GM12878 (cell line): ENCODE results near the gene APBB1IP. TPM values are rescaled to one million over a fixed set of nuclear protein-coding genes. Genes with fewer than 3 reads are reported as not detected.

Experiments
- ATAC-seq: fragments of 200-7000 bp; cut with Tn5 transposase; 3 replicates; pipeline ENCODE4 v1.9.1; 2020; ENCODE audit warnings: mild to moderate bottlenecking, moderate library complexity
- BruUV-seq: library from RNA; stranded (reverse); fragments of 400-500 nt; replicated peaks from 2 replicates; lab custom pipeline; 2021; lab: Mats Ljungman, UMichigan
- CTCF ChIA-PET: fragments of 300-600 bp; sonication (Branson Sonifier 250); formaldehyde crosslinking; extraction: SDS; loops from one replicate; lab custom pipeline; 2021; ENCODE audit warnings: inconsistent platforms; lab: Yijun Ruan, JAX
- POLR2A ChIA-PET: fragments of 350-600 bp; formaldehyde crosslinking; extraction: SDS; loops from one replicate; lab custom pipeline; 2021; ENCODE audit warnings: inconsistent platforms; lab: Charles Lee
- RAD21 ChIA-PET: fragments of 300-600 bp; sonication (Branson Sonifier 250); formaldehyde crosslinking; loops from one replicate; lab custom pipeline; 2023; ENCODE audit warnings: antibody characterized with exemption; ENCODE audit not compliant: unreplicated experiment; lab: Charles Lee
- SMC1A ChIA-PET: fragments of 300-600 bp; sonication (Branson Sonifier 250); formaldehyde crosslinking; loops from one replicate; lab custom pipeline; 2023; ENCODE audit not compliant: unreplicated experiment, uncharacterized antibody; lab: Charles Lee
- DNase-seq: peaks from one replicate; pipeline ENCODE4 v3.0.0-alpha.2; 2011; ENCODE audit warnings: low read depth, low spot score
- FAIRE-seq: peaks from 3 replicates; lab custom pipeline; 2011; peaks lifted over from hg19 to GRCh38; lab: Jason Lieb, UNC
- H2AFZ ChIP-seq: 2 replicates; pipeline ENCODE4 v1.6.0; 2011; ENCODE audit warnings: low read depth, low read length, control low read depth; ENCODE audit not compliant: control insufficient read depth
- H3K27ac ChIP-seq: 2 replicates; pipeline ENCODE4 v1.5.1; 2011; ENCODE audit warnings: control low read depth; ENCODE audit not compliant: control insufficient read depth, insufficient read depth
- H3K27me3 ChIP-seq, 2 experiments: replicated peaks in 1 of 2; 2 replicates each; pipeline versions ENCODE4 v1.6.0 to v1.6.1; 2011; ENCODE audit warnings: low read length in 1 of 2; ENCODE audit not compliant: control insufficient read depth in 2 of 2, insufficient read depth in 2 of 2
- H3K36me3 ChIP-seq, 2 experiments: 2 replicates each; pipeline ENCODE4 v1.5.1; 2011; ENCODE audit warnings: low read length in 1 of 2; ENCODE audit not compliant: control insufficient read depth in 2 of 2, insufficient read depth in 2 of 2
- H3K4me1 ChIP-seq: 2 replicates; pipeline ENCODE4 v1.6.1; 2011; ENCODE audit warnings: mild to moderate bottlenecking, low read length, moderate library complexity, mixed read lengths; ENCODE audit not compliant: control insufficient read depth, insufficient read depth
- H3K4me2 ChIP-seq: 2 replicates; pipeline ENCODE4 v1.6.0; 2011; ENCODE audit warnings: control low read depth; ENCODE audit not compliant: control insufficient read depth, insufficient read depth
- H3K4me3 ChIP-seq: fragments of 200-600 bp; sonication (generic); 2 replicates; pipeline ENCODE4 v1.5.1; 2016
- H3K79me2 ChIP-seq: 2 replicates; pipeline ENCODE4 v1.6.0; 2011; ENCODE audit warnings: low read length; ENCODE audit not compliant: control insufficient read depth, insufficient read depth
- H3K9ac ChIP-seq: 2 replicates; pipeline ENCODE4 v1.8.0; 2011; ENCODE audit warnings: low read length, control low read depth, mixed read lengths; ENCODE audit not compliant: control insufficient read depth, insufficient read depth
- H3K9me3 ChIP-seq: replicated peaks from 3 replicates; pipeline ENCODE4 v1.5.1; 2011; ENCODE audit warnings: mild to moderate bottlenecking, low read length; ENCODE audit not compliant: control insufficient read depth, insufficient read depth
- H4K20me1 ChIP-seq: 2 replicates; pipeline ENCODE4 v1.6.0; 2011; ENCODE audit not compliant: control insufficient read depth, insufficient read depth
- ATF3 ChIP-seq: IDR thresholded peaks from 2 replicates; pipeline ENCODE4 v1.6.1; 2011; ENCODE audit warnings: low read depth, mild to moderate bottlenecking, low read length, moderate library complexity, borderline replicate concordance; ENCODE audit errors: extremely low read depth
- GABPA ChIP-seq: IDR thresholded peaks from 2 replicates; pipeline ENCODE4 v1.6.1; 2014; ENCODE audit warnings: antibody characterized with exemption, low read depth, mild to moderate bottlenecking, inconsistent platforms
- HDAC2 ChIP-seq: fragments of 200-600 bp; sonication (generic); IDR thresholded peaks from 2 replicates; pipeline ENCODE4 v1.6.1; 2017
- MXI1 ChIP-seq: fragments of 150-350 bp; IDR thresholded peaks from 2 replicates; pipeline ENCODE4 v1.6.1; 2011; ENCODE audit warnings: low read depth, mild to moderate bottlenecking, inconsistent platforms, low read length, improper control_type of control experiment
- NFYA ChIP-seq: IDR thresholded peaks from 2 replicates; pipeline ENCODE4 v1.6.1; 2011; ENCODE audit warnings: low read depth, mild to moderate bottlenecking, low read length, improper control_type of control experiment, borderline replicate concordance
- ZNF384 ChIP-seq: IDR thresholded peaks from 2 replicates; pipeline ENCODE4 v1.6.1; 2012; ENCODE audit warnings: low read depth, mild to moderate bottlenecking, low read length, improper control_type of control experiment, borderline replicate concordance
- WGBS: methylation state at CpG from one replicate; pipeline ENCODE4 v1.1.6; 2016; ENCODE audit warnings: low lambda C conversion rate; ENCODE audit not compliant: insufficient replicate concordance, insufficient coverage; ENCODE audit errors: missing lambda C conversion rate; 5-methylcytosine and 5-hydroxymethylcytosine counted together
- in situ Hi-C: fragments of 300-500 bp; cut with MboI; formaldehyde crosslinking; loops from 9 replicates; pipeline ENCODE4 v1.14.3; 2018; ENCODE audit warnings: mixed read lengths
- intact Hi-C: fragments of 100-400 bp; cut with micrococcal nuclease; formaldehyde crosslinking; loops from one replicate; pipeline ENCODE4 v1.14.2; 2022; ENCODE audit not compliant: unreplicated experiment
- polyA plus RNA-seq, 11 experiments: library from polyadenylated mRNA; depleted of rRNA in 4 of 11; unstranded in 6 of 11; stranded (reverse) in 5 of 11; fragments of >200 nt; fragmentation: Nextera tagmentation in 4 of 11; fragmentation: Illumina TruSeq in 1 of 11; extraction: Ambion mirVana in 4 of 11; extraction: Trizol in 1 of 11; gene quantifications; 1 replicate in 1 of 11; 2 replicates in 10 of 11; pipeline versions ENCODE4 v1.2.1 to v1.2.3, GENCODE V29; 2011 to 2016; ENCODE audit warnings: inconsistent platforms in 2 of 11, missing spikeins in 2 of 11, low read depth in 1 of 11
- total RNA-seq, 4 experiments: library from RNA; depleted of rRNA in 3 of 4; stranded (reverse); fragments of >200 nt in 3 of 4; fragmentation: Illumina TruSeq in 1 of 4; extraction: Trizol in 1 of 4; gene quantifications; 2 replicates each; pipeline versions ENCODE4 v1.2.1 to v1.2.3, GENCODE V29; 2013 to 2021
- TF ChIP-seq, protein P1 (sequence below): fragments of 450-650 bp; IDR thresholded peaks from 2 replicates; pipeline ENCODE4 v1.6.1; 2017; ENCODE audit warnings: mild to moderate bottlenecking, low read depth, inconsistent platforms; ENCODE audit not compliant: poor library complexity, severe bottlenecking
- TF ChIP-seq, protein P2 (sequence below): IDR thresholded peaks from 2 replicates; pipeline ENCODE4 v1.6.1; 2012; ENCODE audit warnings: improper control_type of control experiment, low read depth, low read length; ENCODE audit not compliant: insufficient replicate concordance
- TF ChIP-seq, protein P3 (sequence below), 3 experiments: IDR thresholded peaks in 2 of 3; conservative IDR thresholded peaks in 1 of 3; 2 replicates each; pipeline ENCODE4 v1.5.1; 2011; ENCODE audit warnings: low read depth in 3 of 3, low read length in 3 of 3, mild to moderate bottlenecking in 3 of 3, control low read depth in 2 of 3, moderate library complexity in 2 of 3, inconsistent platforms in 1 of 3, mixed read lengths in 1 of 3; ENCODE audit not compliant: control insufficient read depth in 2 of 3, insufficient read depth in 1 of 3; ENCODE audit errors: extremely low read depth in 1 of 3

APBB1IP gene
- total and polyA plus RNA-seq, 10 of the 15 experiments (the other 5 are each of a cell fraction or from before 2014, with no cell fraction given), result 7.3 to 67.4 (median 19.9) TPM

DNA sequence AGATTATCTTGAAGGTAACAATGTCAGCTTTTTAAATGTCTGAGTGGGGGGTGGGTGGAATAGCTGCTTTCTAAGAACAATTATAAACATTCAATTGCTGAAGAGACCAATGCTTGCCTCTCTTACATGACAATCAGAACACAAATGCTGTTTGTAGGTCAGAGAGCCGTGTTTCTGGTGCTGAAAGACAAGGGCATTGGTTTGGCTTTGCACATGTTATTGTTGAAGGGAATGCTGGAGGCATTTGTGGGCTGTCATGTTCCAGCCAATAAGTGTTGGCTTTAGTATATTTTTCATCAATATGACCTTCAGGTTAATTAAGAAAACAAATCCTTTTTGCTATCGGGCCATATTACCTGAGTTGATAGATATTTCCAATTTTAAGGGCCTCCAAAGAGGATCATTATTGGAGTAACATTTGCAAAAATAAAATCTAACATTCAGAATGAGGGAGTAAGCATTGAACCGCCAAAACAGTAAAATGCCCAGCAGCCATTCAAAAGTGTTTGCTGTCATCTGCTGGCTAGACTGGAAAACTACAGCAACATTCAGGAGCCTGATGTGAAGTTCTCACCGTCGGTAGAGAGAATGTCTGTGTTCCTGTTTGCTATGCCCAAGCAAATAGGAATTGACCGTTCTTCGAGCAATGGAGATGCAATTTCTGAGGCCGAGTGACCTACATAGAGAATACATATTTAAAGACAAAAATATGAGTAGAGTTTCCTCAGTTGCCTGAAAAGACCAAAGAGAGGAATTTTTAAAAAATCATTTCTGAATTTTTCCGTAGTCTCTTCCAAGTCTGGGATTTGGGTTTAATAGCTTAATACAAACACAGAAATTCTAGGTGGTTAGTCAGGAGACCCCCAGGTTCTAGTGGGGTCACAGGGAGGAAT is 118.9 kb downstream of the APBB1IP start (continued):
- TF ChIP-seq, protein P1, sequence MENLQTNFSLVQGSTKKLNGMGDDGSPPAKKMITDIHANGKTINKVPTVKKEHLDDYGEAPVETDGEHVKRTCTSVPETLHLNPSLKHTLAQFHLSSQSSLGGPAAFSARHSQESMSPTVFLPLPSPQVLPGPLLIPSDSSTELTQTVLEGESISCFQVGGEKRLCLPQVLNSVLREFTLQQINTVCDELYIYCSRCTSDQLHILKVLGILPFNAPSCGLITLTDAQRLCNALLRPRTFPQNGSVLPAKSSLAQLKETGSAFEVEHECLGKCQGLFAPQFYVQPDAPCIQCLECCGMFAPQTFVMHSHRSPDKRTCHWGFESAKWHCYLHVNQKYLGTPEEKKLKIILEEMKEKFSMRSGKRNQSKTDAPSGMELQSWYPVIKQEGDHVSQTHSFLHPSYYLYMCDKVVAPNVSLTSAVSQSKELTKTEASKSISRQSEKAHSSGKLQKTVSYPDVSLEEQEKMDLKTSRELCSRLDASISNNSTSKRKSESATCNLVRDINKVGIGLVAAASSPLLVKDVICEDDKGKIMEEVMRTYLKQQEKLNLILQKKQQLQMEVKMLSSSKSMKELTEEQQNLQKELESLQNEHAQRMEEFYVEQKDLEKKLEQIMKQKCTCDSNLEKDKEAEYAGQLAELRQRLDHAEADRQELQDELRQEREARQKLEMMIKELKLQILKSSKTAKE, result peak; percentile 32
- 0 out of 2 replicates have a peak, but pooled peaks have one; percentile 3 for TF ChIP-seq ATF3

DNA sequence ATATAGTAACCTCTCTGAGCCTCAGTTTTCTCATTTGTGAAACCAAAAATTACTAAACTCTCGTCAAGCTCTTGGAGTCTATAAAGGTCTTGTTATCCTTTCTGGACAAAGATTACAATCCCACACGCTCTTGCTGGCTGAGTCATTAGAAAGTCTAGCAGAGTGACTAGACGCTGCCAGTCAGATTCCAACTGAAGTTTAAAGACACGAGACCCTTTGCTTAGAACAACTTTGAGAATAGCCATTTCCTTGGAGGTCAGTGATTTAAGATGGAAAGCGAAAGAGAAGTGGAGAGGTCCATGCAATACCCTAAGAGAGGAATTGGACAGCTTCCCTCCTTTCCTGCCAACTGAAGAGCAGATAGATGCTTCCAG is 119.5 kb downstream of the APBB1IP start:
- in situ Hi-C loops, result loop anchor here (5.0 to 10.0 kb wide), 2 partner anchors 220 to 683 kb away; no protein-coding TSS in a partner anchor
- H3K27me3 ChIP-seq, result no peaks in the 10 kb centered on the region
- no peak overlapping the region for H3K4me2 ChIP-seq
- H3K4me1 ChIP-seq, result no peaks in the 10 kb centered on the region
- 97% methylated on average over 5 of the region's 5 CpGs for WGBS
- CTCF ChIA-PET, result interaction anchor here (0.7 to 5.2 kb wide), 8 partner anchors 9 to 324 kb away, joined by 3 to 77 read pairs (median 4); no protein-coding TSS in a partner anchor
- no peak overlapping the region for H3K9ac ChIP-seq
- intact Hi-C loops, result loop anchor here (1.0 to 5.0 kb wide), 3 partner anchors 70 to 683 kb away; no protein-coding TSS in a partner anchor
- no peak overlapping the region for H3K27ac ChIP-seq
- RAD21 ChIA-PET, result interaction anchor here (1.0 to 6.4 kb wide), 3 partner anchors 149 to 682 kb away, joined by 3 to 45 read pairs (median 11); no protein-coding TSS in a partner anchor
- no peaks in the 10 kb centered on the region for H3K9me3 ChIP-seq
- no TSS peak for BruUV-seq
- POLR2A ChIA-PET, result no interaction called here
- H3K4me3 ChIP-seq, result no peak overlapping the region
- H3K36me3 ChIP-seq, result peaks cover 4 to 28% of the 10 kb centered on the region in 2 experiments
- no peaks in the 10 kb centered on the region for H4K20me1 ChIP-seq
- H2AFZ ChIP-seq, result no peak overlapping the region
- no peak for ATAC-seq
- no peaks in the 10 kb centered on the region for H3K79me2 ChIP-seq
- DNase-seq, result no peak
- no peak for FAIRE-seq
- SMC1A ChIA-PET, result interaction anchor here (1.0 to 3.3 kb wide), 4 partner anchors 9 to 223 kb away, joined by 3 to 37 read pairs (median 4); no protein-coding TSS in a partner anchor
- TF ChIP-seq, protein P2, sequence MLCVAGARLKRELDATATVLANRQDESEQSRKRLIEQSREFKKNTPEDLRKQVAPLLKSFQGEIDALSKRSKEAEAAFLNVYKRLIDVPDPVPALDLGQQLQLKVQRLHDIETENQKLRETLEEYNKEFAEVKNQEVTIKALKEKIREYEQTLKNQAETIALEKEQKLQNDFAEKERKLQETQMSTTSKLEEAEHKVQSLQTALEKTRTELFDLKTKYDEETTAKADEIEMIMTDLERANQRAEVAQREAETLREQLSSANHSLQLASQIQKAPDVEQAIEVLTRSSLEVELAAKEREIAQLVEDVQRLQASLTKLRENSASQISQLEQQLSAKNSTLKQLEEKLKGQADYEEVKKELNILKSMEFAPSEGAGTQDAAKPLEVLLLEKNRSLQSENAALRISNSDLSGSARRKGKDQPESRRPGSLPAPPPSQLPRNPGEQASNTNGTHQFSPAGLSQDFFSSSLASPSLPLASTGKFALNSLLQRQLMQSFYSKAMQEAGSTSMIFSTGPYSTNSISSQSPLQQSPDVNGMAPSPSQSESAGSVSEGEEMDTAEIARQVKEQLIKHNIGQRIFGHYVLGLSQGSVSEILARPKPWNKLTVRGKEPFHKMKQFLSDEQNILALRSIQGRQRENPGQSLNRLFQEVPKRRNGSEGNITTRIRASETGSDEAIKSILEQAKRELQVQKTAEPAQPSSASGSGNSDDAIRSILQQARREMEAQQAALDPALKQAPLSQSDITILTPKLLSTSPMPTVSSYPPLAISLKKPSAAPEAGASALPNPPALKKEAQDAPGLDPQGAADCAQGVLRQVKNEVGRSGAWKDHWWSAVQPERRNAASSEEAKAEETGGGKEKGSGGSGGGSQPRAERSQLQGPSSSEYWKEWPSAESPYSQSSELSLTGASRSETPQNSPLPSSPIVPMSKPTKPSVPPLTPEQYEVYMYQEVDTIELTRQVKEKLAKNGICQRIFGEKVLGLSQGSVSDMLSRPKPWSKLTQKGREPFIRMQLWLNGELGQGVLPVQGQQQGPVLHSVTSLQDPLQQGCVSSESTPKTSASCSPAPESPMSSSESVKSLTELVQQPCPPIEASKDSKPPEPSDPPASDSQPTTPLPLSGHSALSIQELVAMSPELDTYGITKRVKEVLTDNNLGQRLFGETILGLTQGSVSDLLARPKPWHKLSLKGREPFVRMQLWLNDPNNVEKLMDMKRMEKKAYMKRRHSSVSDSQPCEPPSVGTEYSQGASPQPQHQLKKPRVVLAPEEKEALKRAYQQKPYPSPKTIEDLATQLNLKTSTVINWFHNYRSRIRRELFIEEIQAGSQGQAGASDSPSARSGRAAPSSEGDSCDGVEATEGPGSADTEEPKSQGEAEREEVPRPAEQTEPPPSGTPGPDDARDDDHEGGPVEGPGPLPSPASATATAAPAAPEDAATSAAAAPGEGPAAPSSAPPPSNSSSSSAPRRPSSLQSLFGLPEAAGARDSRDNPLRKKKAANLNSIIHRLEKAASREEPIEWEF, result no peak
- no peak for TF ChIP-seq HDAC2
- TF ChIP-seq MXI1, result no peak
- TF ChIP-seq, protein P3, sequence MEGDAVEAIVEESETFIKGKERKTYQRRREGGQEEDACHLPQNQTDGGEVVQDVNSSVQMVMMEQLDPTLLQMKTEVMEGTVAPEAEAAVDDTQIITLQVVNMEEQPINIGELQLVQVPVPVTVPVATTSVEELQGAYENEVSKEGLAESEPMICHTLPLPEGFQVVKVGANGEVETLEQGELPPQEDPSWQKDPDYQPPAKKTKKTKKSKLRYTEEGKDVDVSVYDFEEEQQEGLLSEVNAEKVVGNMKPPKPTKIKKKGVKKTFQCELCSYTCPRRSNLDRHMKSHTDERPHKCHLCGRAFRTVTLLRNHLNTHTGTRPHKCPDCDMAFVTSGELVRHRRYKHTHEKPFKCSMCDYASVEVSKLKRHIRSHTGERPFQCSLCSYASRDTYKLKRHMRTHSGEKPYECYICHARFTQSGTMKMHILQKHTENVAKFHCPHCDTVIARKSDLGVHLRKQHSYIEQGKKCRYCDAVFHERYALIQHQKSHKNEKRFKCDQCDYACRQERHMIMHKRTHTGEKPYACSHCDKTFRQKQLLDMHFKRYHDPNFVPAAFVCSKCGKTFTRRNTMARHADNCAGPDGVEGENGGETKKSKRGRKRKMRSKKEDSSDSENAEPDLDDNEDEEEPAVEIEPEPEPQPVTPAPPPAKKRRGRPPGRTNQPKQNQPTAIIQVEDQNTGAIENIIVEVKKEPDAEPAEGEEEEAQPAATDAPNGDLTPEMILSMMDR (IDR thresholded peaks at IDR 0.05 in 2 of 3, conservative IDR thresholded peaks at IDR 0.05 in 1 of 3; ENCODE audit: control insufficient read depth in 2 of 3, extremely low read depth in 1 of 3, insufficient read depth in 1 of 3, low read depth in 3 of 3, low read length in 3 of 3), result no peak
- no peak for TF ChIP-seq NFYA
- TF ChIP-seq GABPA, result no peak
- no peak for TF ChIP-seq ZNF384
